ENCODE results near the gene GRID1.
"Not testable (repeated sequence)": the region's sequence is repeated elsewhere in the genome, so short reads cannot be mapped to it uniquely, and the experiment has no call there.

Gene GRID1

GRCh38 chr10:86178401-86179152, 188.0 kb downstream of the GRID1 start:
- DNase-seq, result peak in 1 of 2 experiments; percentile 54

GRCh38 chr10:86177537-86178155, 188.9 kb downstream of the GRID1 start:
- no peak for DNase-seq

GRCh38 chr10:86176850-86177536, 189.6 kb downstream of the GRID1 start:
- no peak for DNase-seq

- not testable (repeated sequence) for DNase-seq
These were observed 191.1 kb downstream of the GRID1 start for GRCh38 chr10:86175476-86175875.

- DNase-seq, result no peak
These were observed 194.3 kb downstream of the GRID1 start for GRCh38 chr10:86172301-86172700.

GRCh38 chr10:86170255-86171108, 196.1 kb downstream of the GRID1 start:
- DNase-seq, result no peak

GRCh38 chr10:86169506-86170254, 196.9 kb downstream of the GRID1 start:
- DNase-seq, result no peak

GRCh38 chr10:86169066-86169465, 197.5 kb downstream of the GRID1 start:
- no peak for DNase-seq

GRCh38 chr10:86168256-86168655, 198.3 kb downstream of the GRID1 start:
- DNase-seq, result no peak

- DNase-seq, result no peak
These were observed 198.8 kb downstream of the GRID1 start for GRCh38 chr10:86167762-86168128.

GRCh38 chr10:86167121-86167761, 199.4 kb downstream of the GRID1 start:
- DNase-seq, result no peak

GRCh38 chr10:86165666-86166065, 200.9 kb downstream of the GRID1 start:
- DNase-seq, result no peak

GRCh38 chr10:86164960-86165630, 201.5 kb downstream of the GRID1 start:
- no peak for DNase-seq

GRCh38 chr10:86164174-86164774, 202.3 kb downstream of the GRID1 start:
- no peak for DNase-seq

- no peak for DNase-seq
These were observed 202.9 kb downstream of the GRID1 start for GRCh38 chr10:86163522-86164173.

- no peak for DNase-seq
These were observed 203.7 kb downstream of the GRID1 start for GRCh38 chr10:86162696-86163400.

GRCh38 chr10:86162036-86162435, 204.6 kb downstream of the GRID1 start:
- DNase-seq, result no peak

GRCh38 chr10:86160890-86161585, 205.6 kb downstream of the GRID1 start:
- no peak for DNase-seq

- DNase-seq, result no peak
These were observed 206.8 kb downstream of the GRID1 start for GRCh38 chr10:86159797-86160196.
